ENCODE measurements around the gene NOPCHAP1. TPM values are rescaled to one million over a fixed set of nuclear protein-coding genes. Genes with fewer than 3 reads are reported as not detected.

NOPCHAP1 gene
- total and polyA plus RNA-seq, 2 of the 8 experiments (the other 6 are each of a cell fraction or from before 2014, with no cell fraction given): 14.9 to 39.5 TPM

DNA sequence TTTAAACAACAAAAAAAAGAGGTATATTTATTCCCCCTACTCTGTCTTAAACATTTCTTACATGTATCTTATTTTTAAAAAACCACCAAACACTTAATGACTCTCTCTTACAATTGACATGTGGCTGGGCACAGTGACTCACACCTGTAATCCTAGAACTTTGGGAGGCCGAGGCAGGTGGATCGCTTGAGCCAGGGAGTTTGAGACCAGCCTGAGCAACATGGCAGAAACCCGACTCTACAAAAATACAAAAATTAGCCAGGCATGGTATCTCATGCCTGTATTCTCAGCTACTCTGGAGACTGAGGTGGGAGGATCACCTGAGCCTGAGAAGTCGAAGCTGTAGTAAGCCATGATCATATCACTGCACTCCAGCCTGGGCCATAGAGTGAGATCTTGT lies 44.0 kb upstream of the NOPCHAP1 start:
- Histone ChIP-seq H2BK20ac (ENCODE audit: low read length) (no peak overlapping the region), H2BK15ac (ENCODE audit: low read length) (no peak overlapping the region), H4K20me1 (replicated peaks in 1 of 2; ENCODE audit: control insufficient read depth in 1 of 2, insufficient read depth in 2 of 2, low read length in 2 of 2) (no peaks in the 10 kb centered on the region), H3K4me3 (ENCODE audit: extremely low read depth in 1 of 4, insufficient read depth in 2 of 4, low read depth in 3 of 4, low read length in 4 of 4) (no peak overlapping the region), H2AFZ (ENCODE audit: low read length) (no peak overlapping the region), H3K9me3 (ENCODE audit: insufficient read depth in 2 of 2, low read depth in 1 of 2, low read length in 1 of 2) (peaks cover 0 to 8% of the 10 kb centered on the region in 2 experiments; a peak in 1 of 4 replicates), H3K23me2 (ENCODE audit: low read depth, low read length) (no peaks in the 10 kb centered on the region), H4K8ac (ENCODE audit: extremely low read depth, insufficient read depth, low read length) (no peak overlapping the region), H3K56ac (replicated peaks; ENCODE audit: insufficient read length, low read depth, low read length) (no peak overlapping the region), H2BK120ac (replicated peaks; ENCODE audit: low read depth, low read length) (no peak overlapping the region), H3K36me3 (ENCODE audit: control insufficient read depth in 2 of 4, insufficient read depth in 4 of 4, low read length in 3 of 4) (no peaks in the 10 kb centered on the region), H2BK5ac (ENCODE audit: low read depth, low read length) (no peak overlapping the region), H3K4me2 (ENCODE audit: insufficient read depth in 1 of 2, low read depth in 2 of 2, low read length in 2 of 2) (no peak overlapping the region), H3K79me2 (ENCODE audit: control insufficient read depth in 1 of 2, insufficient read depth in 2 of 2, low read length in 2 of 2) (no peaks in the 10 kb centered on the region), H3K4me1 (replicated peaks in 1 of 4; ENCODE audit: control insufficient read depth in 3 of 4, insufficient read depth in 4 of 4, low read length in 3 of 4) (no peaks in the 10 kb centered on the region), H3K18ac (ENCODE audit: extremely low read depth, low read length) (no peak overlapping the region), H3K27ac (ENCODE audit: low read depth, low read length) (no peak overlapping the region), H2BK12ac (ENCODE audit: low read depth, low read length) (no peak overlapping the region), H3K4ac (replicated peaks; ENCODE audit: insufficient read length, low read depth, low read length) (no peak overlapping the region), H2AK5ac (ENCODE audit: low read depth, low read length) (no peak overlapping the region), H3K27me3 (replicated peaks in 1 of 4; ENCODE audit: control insufficient read depth in 3 of 4, extremely low read depth in 1 of 4, insufficient read depth in 3 of 4, low read length in 3 of 4) (no peaks in the 10 kb centered on the region), H3K14ac (ENCODE audit: insufficient read length) (no peak overlapping the region), H3K23ac (ENCODE audit: insufficient read length) (no peak overlapping the region), H4K5ac (ENCODE audit: insufficient read length, low read depth, low read length) (no peak overlapping the region), H4K91ac (replicated peaks; ENCODE audit: insufficient read length, low read length) (no peak overlapping the region), H3K79me1 (ENCODE audit: low read depth, low read length) (no peaks in the 10 kb centered on the region), H3K9ac (replicated peaks in 1 of 4; ENCODE audit: extremely low read depth in 1 of 4, low read depth in 3 of 4, low read length in 3 of 4) (no peak overlapping the region)
- WGBS, 2 experiments (ENCODE audit: extremely low coverage in 1 of 2, insufficient coverage in 1 of 2, insufficient read length in 1 of 2, insufficient replicate concordance in 2 of 2, low coverage in 1 of 2, low lambda C conversion rate in 2 of 2, missing lambda C conversion rate in 1 of 2): 82% methylated on average over 4 of the region's 4 CpGs; no CpG with 5 or more reads in 1 of the 2 experiments
- ChIA-PET POLR2A (ENCODE audit: partially characterized antibody) (no interaction called here), CTCF (ENCODE audit: partially characterized antibody) (no interaction called here)
- no peak for DNase-seq (ENCODE audit: low read depth in 1 of 2, low spot score in 2 of 2)
- no peak for FAIRE-seq
- TF ChIP-seq RXRA (IDR thresholded peaks at IDR 0.05; ENCODE audit: insufficient read depth, low read depth, low read length): no peak
- TF ChIP-seq, protein P1, sequence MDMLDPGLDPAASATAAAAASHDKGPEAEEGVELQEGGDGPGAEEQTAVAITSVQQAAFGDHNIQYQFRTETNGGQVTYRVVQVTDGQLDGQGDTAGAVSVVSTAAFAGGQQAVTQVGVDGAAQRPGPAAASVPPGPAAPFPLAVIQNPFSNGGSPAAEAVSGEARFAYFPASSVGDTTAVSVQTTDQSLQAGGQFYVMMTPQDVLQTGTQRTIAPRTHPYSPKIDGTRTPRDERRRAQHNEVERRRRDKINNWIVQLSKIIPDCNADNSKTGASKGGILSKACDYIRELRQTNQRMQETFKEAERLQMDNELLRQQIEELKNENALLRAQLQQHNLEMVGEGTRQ (IDR thresholded peaks at IDR 0.05; ENCODE audit: low read length): no peak
- no peak for TF ChIP-seq CREB1 (IDR thresholded peaks at IDR 0.05)
- TF ChIP-seq SP2 (IDR thresholded peaks at IDR 0.05; ENCODE audit: low read length): no peak
- TF ChIP-seq POLR2AphosphoS5 (IDR thresholded peaks at IDR 0.05; ENCODE audit: low read depth, low read length): no peak
- TF ChIP-seq PHF8 (conservative IDR thresholded peaks at IDR 0.05; ENCODE audit: low read depth, low read length): no peak
- no peak for TF ChIP-seq CTBP2 (IDR thresholded peaks at IDR 0.05; ENCODE audit: borderline replicate concordance, insufficient read depth, insufficient read length, low read length)
- TF ChIP-seq, protein P2, sequence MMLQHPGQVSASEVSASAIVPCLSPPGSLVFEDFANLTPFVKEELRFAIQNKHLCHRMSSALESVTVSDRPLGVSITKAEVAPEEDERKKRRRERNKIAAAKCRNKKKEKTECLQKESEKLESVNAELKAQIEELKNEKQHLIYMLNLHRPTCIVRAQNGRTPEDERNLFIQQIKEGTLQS (IDR thresholded peaks at IDR 0.05; ENCODE audit: insufficient read depth, low read depth, low read length): no peak
- TF ChIP-seq SAP30 (IDR thresholded peaks at IDR 0.05; ENCODE audit: insufficient read depth, insufficient replicate concordance, low read length): no peak
- TF ChIP-seq GTF2F1 (IDR thresholded peaks at IDR 0.05; ENCODE audit: borderline replicate concordance, low read depth, low read length): no peak
- TF ChIP-seq BCL11A (IDR thresholded peaks at IDR 0.05; ENCODE audit: low read depth in 2 of 2, low read length in 2 of 2): no peak
- TF ChIP-seq SUZ12 (IDR thresholded peaks at IDR 0.05; ENCODE audit: low read length): no peak
- TF ChIP-seq SRF (IDR thresholded peaks at IDR 0.05; ENCODE audit: low read depth, low read length): no peak
- TF ChIP-seq JUND (IDR thresholded peaks at IDR 0.05; ENCODE audit: low read length): no peak
